Measurements from ENCODE around the gene PYROXD2.
"Not testable (repeated sequence)": the region's sequence is repeated elsewhere in the genome, so short reads cannot be mapped to it uniquely, and the experiment has no call there.

The PYROXD2 gene

GRCh38 chr10:98388101-98388655, 26.8 kb downstream of the PYROXD2 start:
- DNase-seq, result no peak

- DNase-seq, result no peak
Observed at GRCh38 chr10:98384531-98385133, 30.4 kb downstream of the PYROXD2 start.

GRCh38 chr10:98383869-98384268, 31.1 kb downstream of the PYROXD2 start:
- no peak for DNase-seq

- not testable (repeated sequence) for DNase-seq
Observed at GRCh38 chr10:98383134-98383667, 31.8 kb downstream of the PYROXD2 start.

GRCh38 chr10:98382691-98383101, 32.3 kb downstream of the PYROXD2 start:
- DNase-seq, result no peak

- no peak for DNase-seq
Observed at GRCh38 chr10:98380493-98381339, 34.3 kb downstream of the PYROXD2 start.

- no peak for DNase-seq
Observed at GRCh38 chr10:98378722-98379121, 36.3 kb downstream of the PYROXD2 start.

- no peak for DNase-seq
Observed at GRCh38 chr10:98377536-98377935, 37.4 kb downstream of the PYROXD2 start.

- no peak for DNase-seq
Observed at GRCh38 chr10:98377001-98377400, 38.0 kb downstream of the PYROXD2 start.

- DNase-seq, result no peak
Observed at GRCh38 chr10:98376485-98376884, 38.5 kb downstream of the PYROXD2 start.

GRCh38 chr10:98374217-98374985, 40.6 kb downstream of the PYROXD2 start:
- DNase-seq, result no peak

- no peak for DNase-seq
Observed at GRCh38 chr10:98373260-98374040, 41.5 kb downstream of the PYROXD2 start.

GRCh38 chr10:98370831-98371820, 43.9 kb downstream of the PYROXD2 start:
- DNase-seq, result no peak

- DNase-seq, result no peak
Observed at GRCh38 chr10:98369801-98370200, 45.2 kb downstream of the PYROXD2 start.

GRCh38 chr10:98368644-98369043, 46.3 kb downstream of the PYROXD2 start:
- no peak for DNase-seq

GRCh38 chr10:98367604-98368451, 47.2 kb downstream of the PYROXD2 start:
- no peak for DNase-seq

- DNase-seq, result no peak
Observed at GRCh38 chr10:98366062-98366530, 48.9 kb downstream of the PYROXD2 start.

GRCh38 chr10:98365406-98366061, 49.4 kb downstream of the PYROXD2 start:
- no peak for DNase-seq

GRCh38 chr10:98364432-98365102, 50.4 kb downstream of the PYROXD2 start:
- DNase-seq, result no peak
